NB4 (cell line): ENCODE data around the gene AP2A2.

ENCODE experiments used
- MAX ChIP-seq: IDR thresholded peaks from 2 replicates; pipeline ENCODE4 v1.6.1; 2011; ENCODE audit warnings: low read depth, low read length
- POLR2A ChIP-seq: IDR thresholded peaks from 2 replicates; pipeline ENCODE4 v1.6.1; 2011; ENCODE audit warnings: mild to moderate bottlenecking; ENCODE audit not compliant: insufficient read length; ENCODE audit errors: extremely low read depth
- TF ChIP-seq, protein P1 (sequence below): IDR thresholded peaks from one replicate; pipeline ENCODE4 v1.5.1; 2012; ENCODE audit warnings: low read depth, low read length

DNA sequence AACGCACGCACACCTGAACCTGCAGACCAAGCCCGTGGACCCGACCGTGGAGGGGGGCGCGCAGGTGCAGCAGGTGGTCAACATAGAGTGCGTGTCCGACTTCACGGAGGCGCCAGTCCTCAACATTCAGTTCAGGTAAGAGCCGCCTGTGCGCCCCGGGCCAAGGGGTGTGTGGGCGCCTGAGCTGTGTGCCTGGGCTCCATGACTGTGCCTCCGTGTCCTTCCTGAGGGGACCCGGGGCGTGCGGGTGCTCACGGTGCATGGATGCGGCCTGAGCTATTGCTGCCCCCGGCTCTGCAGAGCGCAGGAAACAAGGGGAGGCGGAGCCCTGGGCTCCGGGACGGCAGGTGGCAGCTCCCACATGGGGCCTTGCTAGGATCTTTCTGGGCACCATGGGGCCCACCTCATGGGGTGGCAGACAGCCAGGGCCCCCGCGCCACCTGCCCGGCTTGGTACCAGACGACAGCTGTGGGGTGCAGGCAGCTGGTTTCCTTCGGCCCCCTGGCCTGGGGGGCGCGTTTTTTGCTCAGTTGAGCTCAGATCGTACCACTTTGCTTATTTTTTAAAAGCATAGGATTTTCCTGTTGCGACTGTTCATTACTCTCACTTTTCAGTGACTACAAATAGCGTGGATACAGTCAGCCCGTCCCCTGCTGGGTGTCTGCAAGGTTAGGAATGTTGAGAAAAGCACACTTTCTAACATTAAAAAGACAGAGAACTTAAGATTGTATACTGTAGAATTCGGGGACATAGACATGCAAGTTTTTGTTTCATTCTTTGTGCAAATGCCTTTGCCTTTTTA, 82.5 kb downstream of the AP2A2 start:
- TF ChIP-seq, protein P1, sequence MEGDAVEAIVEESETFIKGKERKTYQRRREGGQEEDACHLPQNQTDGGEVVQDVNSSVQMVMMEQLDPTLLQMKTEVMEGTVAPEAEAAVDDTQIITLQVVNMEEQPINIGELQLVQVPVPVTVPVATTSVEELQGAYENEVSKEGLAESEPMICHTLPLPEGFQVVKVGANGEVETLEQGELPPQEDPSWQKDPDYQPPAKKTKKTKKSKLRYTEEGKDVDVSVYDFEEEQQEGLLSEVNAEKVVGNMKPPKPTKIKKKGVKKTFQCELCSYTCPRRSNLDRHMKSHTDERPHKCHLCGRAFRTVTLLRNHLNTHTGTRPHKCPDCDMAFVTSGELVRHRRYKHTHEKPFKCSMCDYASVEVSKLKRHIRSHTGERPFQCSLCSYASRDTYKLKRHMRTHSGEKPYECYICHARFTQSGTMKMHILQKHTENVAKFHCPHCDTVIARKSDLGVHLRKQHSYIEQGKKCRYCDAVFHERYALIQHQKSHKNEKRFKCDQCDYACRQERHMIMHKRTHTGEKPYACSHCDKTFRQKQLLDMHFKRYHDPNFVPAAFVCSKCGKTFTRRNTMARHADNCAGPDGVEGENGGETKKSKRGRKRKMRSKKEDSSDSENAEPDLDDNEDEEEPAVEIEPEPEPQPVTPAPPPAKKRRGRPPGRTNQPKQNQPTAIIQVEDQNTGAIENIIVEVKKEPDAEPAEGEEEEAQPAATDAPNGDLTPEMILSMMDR: no peak
- no peak for TF ChIP-seq MAX
- no peak for TF ChIP-seq POLR2A
